ENCODE data around the gene PCDHA6. TPM values are rescaled to one million over a fixed set of nuclear protein-coding genes. Genes with fewer than 3 reads are reported as not detected.
"Not testable (repeated sequence)": the region's sequence is repeated elsewhere in the genome, so short reads cannot be mapped to it uniquely, and the experiment has no call there.

The PCDHA6 gene
- total RNA-seq = under 1 TPM in 3 of 4 donors, not detected in 1; 0.19 to 0.27 (median 0.21) TPM

DNA sequence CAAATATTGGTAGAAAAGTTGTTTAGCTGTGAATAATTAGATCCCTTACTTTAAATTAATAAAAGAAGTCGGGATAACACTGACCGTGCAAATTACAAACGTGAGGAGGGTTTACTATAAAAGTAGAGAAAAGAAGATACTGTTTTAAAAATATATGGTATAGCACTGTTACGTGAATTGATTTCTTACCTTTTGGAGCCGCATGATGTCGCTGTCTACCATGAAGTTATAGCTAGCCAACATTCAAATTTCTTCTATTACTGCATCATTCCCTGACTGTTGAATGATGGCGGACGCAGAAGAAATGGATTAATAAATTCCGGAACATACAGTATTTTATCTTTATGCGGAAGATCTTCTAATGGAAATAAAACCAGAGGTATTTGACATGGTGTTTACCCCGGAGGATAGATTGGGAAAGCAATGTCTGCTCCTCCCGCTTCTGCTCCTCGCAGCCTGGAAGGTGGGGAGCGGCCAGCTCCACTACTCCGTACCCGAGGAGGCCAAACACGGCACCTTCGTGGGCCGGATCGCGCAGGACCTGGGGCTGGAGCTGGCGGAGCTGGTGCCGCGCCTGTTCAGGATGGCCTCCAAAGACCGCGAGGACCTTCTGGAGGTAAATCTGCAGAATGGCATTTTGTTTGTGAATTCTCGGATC, at the start of gene PCDHA6:
PCDHA6 (plus strand) TSS at position 257 of the 658 bp plus-strand sequence; CDS start at position 389, 132 bp downstream.
- intact Hi-C loops (cut with DNase I) = no loop called here
- no peaks in the 10 kb centered on the region for H3K36me3 ChIP-seq
- peaks cover 0 to 41% (median 30%) of the 10 kb centered on the region in 3 donors for H3K9me3 ChIP-seq
- TF ChIP-seq POLR2A (IDR thresholded peaks at IDR 0.05) = no peak
- TF ChIP-seq, protein P1, sequence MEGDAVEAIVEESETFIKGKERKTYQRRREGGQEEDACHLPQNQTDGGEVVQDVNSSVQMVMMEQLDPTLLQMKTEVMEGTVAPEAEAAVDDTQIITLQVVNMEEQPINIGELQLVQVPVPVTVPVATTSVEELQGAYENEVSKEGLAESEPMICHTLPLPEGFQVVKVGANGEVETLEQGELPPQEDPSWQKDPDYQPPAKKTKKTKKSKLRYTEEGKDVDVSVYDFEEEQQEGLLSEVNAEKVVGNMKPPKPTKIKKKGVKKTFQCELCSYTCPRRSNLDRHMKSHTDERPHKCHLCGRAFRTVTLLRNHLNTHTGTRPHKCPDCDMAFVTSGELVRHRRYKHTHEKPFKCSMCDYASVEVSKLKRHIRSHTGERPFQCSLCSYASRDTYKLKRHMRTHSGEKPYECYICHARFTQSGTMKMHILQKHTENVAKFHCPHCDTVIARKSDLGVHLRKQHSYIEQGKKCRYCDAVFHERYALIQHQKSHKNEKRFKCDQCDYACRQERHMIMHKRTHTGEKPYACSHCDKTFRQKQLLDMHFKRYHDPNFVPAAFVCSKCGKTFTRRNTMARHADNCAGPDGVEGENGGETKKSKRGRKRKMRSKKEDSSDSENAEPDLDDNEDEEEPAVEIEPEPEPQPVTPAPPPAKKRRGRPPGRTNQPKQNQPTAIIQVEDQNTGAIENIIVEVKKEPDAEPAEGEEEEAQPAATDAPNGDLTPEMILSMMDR (IDR thresholded peaks at IDR 0.05) = no peak
- peak within 1 kb of the TSS in 1 of 4 donors; percentile 13 for H3K4me3 ChIP-seq
- no peak within 1 kb of the TSS for H3K27ac ChIP-seq
- WGBS, 2 donors = 29 to 33% methylated on average over 20 to 23 of the region's 27 CpGs
- H3K4me1 ChIP-seq = no peaks in the 10 kb centered on the region
- H3K27me3 ChIP-seq = peaks cover 0 to 49% (median 0%) of the 10 kb centered on the region in 4 donors
- no peak for DNase-seq

DNA sequence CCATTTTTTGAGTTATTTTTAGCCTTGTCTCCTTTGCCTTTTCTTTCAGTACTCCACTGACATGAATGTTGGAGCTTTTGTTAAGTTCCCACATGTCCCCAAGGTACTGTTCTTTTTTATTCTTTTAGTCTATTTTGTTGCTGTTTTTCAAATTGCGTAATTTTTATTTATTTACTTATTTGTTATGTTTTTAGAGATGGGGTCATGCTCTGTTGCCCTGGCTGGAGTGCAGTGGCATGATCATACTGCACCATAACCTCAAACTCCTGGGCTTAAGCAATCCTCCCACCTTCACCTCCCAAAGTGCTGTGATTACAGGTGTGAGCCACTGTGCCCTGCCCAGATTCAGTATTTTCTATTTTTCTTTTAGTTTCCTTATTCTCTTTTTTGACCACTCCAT, 47.2 kb upstream of the PCDHA6 start:
- Histone ChIP-seq H3K9me3 (peaks cover 0 to 74% (median 35%) of the 10 kb centered on the region in 3 donors), H3K4me3 (no peak overlapping the region), H3K4me1 (no peaks in the 10 kb centered on the region), H3K27me3 (peaks cover 0 to 3% (median 0%) of the 10 kb centered on the region in 4 donors), H3K27ac (no peak overlapping the region), H3K36me3 (no peaks in the 10 kb centered on the region)
- TF ChIP-seq, protein P1 (IDR thresholded peaks at IDR 0.05) = no peak
- no peak for TF ChIP-seq POLR2A (IDR thresholded peaks at IDR 0.05)
- 72 to 84% methylated on average over 1 of the region's 1 CpG for WGBS, 2 donors
- intact Hi-C loops (cut with DNase I) = no loop called here
- DNase-seq = no peak

GRCh38 chr5:140785905-140786686, 41.7 kb upstream of the PCDHA6 start, which contains the start of gene PCDHA1:
PCDHA1 (plus strand) TSS chr5:140786140.
- Histone ChIP-seq H3K27me3 (peaks cover 0 to 38% (median 0%) of the 10 kb centered on the region in 4 donors), H3K4me3 (no peak within 1 kb of the TSS), H3K4me1 (no peaks in the 10 kb centered on the region), H3K9me3 (peaks cover 0 to 79% (median 43%) of the 10 kb centered on the region in 3 donors), H3K36me3 (no peaks in the 10 kb centered on the region), H3K27ac (no peak within 1 kb of the TSS)
- no peak for DNase-seq
- WGBS, 2 donors = 23 to 48% methylated on average over 21 to 29 of the region's 29 CpGs
- intact Hi-C loops (cut with DNase I) = no loop called here
- TF ChIP-seq, protein P1 (IDR thresholded peaks at IDR 0.05) = no peak
- no peak for TF ChIP-seq POLR2A (IDR thresholded peaks at IDR 0.05)

- H3K36me3 ChIP-seq; H3K4me3 ChIP-seq; H3K27ac ChIP-seq; DNase-seq; H3K4me1 ChIP-seq; intact Hi-C loops (cut with DNase I): not testable (repeated sequence)
- WGBS, 2 donors = 35 to 78% methylated on average over 5 to 14 of the region's 44 CpGs
- Histone ChIP-seq H3K9me3 (peaks cover 0 to 74% (median 34%) of the 10 kb centered on the region in 3 donors), H3K27me3 (peaks cover 0 to 43% (median 0%) of the 10 kb centered on the region in 4 donors)
These were observed 40.3 kb upstream of the PCDHA6 start for GRCh38 chr5:140787422-140787821.

GRCh38 chr5:140787849-140788504, 39.8 kb upstream of the PCDHA6 start:
- WGBS, 2 donors = 40 to 54% methylated on average over 6 of the region's 70 CpGs
- H3K27ac ChIP-seq; H3K4me1 ChIP-seq; H3K4me3 ChIP-seq; DNase-seq; intact Hi-C loops (cut with DNase I); H3K36me3 ChIP-seq: not testable (repeated sequence)
- Histone ChIP-seq H3K9me3 (peaks cover 0 to 74% (median 30%) of the 10 kb centered on the region in 3 donors), H3K27me3 (peaks cover 0 to 46% (median 0%) of the 10 kb centered on the region in 4 donors)

Data from esophagus squamous epithelium (tissue), 5 donors.